Amygdala (tissue), 56 donors: Measurements from ENCODE around the gene FAR2.
A peak's percentile ranks its signal among the peaks of the same experiment; 100 is the strongest.
"Not testable (repeated sequence)": the region's sequence is repeated elsewhere in the genome, so short reads cannot be mapped to it uniquely, and the experiment has no call there.

ENCODE experiments used
- DNase-seq, 56 donors: peaks; one replicate each; lab custom pipeline; 2025; lab: John Stamatoyannopoulos, UW

The FAR2 gene

GRCh38 chr12:29152223-29152868 is 3.3 kb downstream of the FAR2 start:
- no peak for DNase-seq

GRCh38 chr12:29152981-29153630 is 4.0 kb downstream of the FAR2 start:
- DNase-seq = peak in 2 of 56 donors; percentile 13 to 19

GRCh38 chr12:29155079-29155478 is 6.0 kb downstream of the FAR2 start:
- DNase-seq = no peak

- DNase-seq = no peak
Measured at GRCh38 chr12:29157486-29157946, 8.4 kb downstream of the FAR2 start.

- DNase-seq = peak in 6 of 56 donors; percentile 15 to 42 (median 25)
Measured at GRCh38 chr12:29158115-29158763, 9.2 kb downstream of the FAR2 start.

GRCh38 chr12:29159661-29160060 is 10.6 kb downstream of the FAR2 start:
- no peak for DNase-seq

- no peak for DNase-seq
Measured at GRCh38 chr12:29160230-29160629, 11.2 kb downstream of the FAR2 start.

GRCh38 chr12:29163146-29163545 is 14.1 kb downstream of the FAR2 start:
- DNase-seq = no peak

- no peak for DNase-seq
Measured at GRCh38 chr12:29164477-29165393, 15.7 kb downstream of the FAR2 start.

GRCh38 chr12:29167445-29167844 is 18.4 kb downstream of the FAR2 start:
- no peak for DNase-seq

- no peak for DNase-seq
Measured at GRCh38 chr12:29167988-29168387, 18.9 kb downstream of the FAR2 start.

GRCh38 chr12:29169978-29170377 is 20.9 kb downstream of the FAR2 start:
- DNase-seq = not testable (repeated sequence)

- not testable (repeated sequence) for DNase-seq
Measured at GRCh38 chr12:29170478-29171084, 21.5 kb downstream of the FAR2 start.

GRCh38 chr12:29171421-29172258 is 22.6 kb downstream of the FAR2 start:
- no peak for DNase-seq

- DNase-seq = no peak
Measured at GRCh38 chr12:29176941-29177340, 27.9 kb downstream of the FAR2 start.

GRCh38 chr12:29182247-29182646 is 33.2 kb downstream of the FAR2 start:
- not testable (repeated sequence) for DNase-seq

GRCh38 chr12:29187756-29188155 is 38.7 kb downstream of the FAR2 start:
- DNase-seq = no peak

GRCh38 chr12:29191267-29191850 is 42.3 kb downstream of the FAR2 start:
- DNase-seq = no peak

GRCh38 chr12:29198901-29199300 is 49.8 kb downstream of the FAR2 start:
- DNase-seq = no peak
